Stimulated activated CD4-positive, alpha-beta T cell treated with anti-CD3 and anti-CD28 coated beads, Interleukin-1b, Interleukin-23, amount 100 ng/mL, for 4 hours (primary cell): ENCODE measurements around the gene CACNA1G.

ENCODE experiments used
- DNase-seq, 2 donors: peaks; one replicate each; pipeline ENCODE4 v3.0.0-alpha.2; 2020; ENCODE audit warnings: low read depth in 2 of 2

The CACNA1G gene

GRCh38 chr17:50548831-50549230 is 11.7 kb upstream of the CACNA1G start:
- no peak for DNase-seq

GRCh38 chr17:50549256-50549941 is 11.1 kb upstream of the CACNA1G start:
- DNase-seq, result no peak

GRCh38 chr17:50549969-50550368 is 10.5 kb upstream of the CACNA1G start:
- DNase-seq, result no peak

- DNase-seq, result no peak
Measured at GRCh38 chr17:50550661-50551432, 9.7 kb upstream of the CACNA1G start.

- DNase-seq, result no peak
Measured at GRCh38 chr17:50551433-50551815, 9.1 kb upstream of the CACNA1G start.

GRCh38 chr17:50551884-50552283 is 8.6 kb upstream of the CACNA1G start:
- no peak for DNase-seq

GRCh38 chr17:50554201-50554600 is 6.3 kb upstream of the CACNA1G start:
- no peak for DNase-seq

- no peak for DNase-seq
Measured at GRCh38 chr17:50556803-50557202, 3.7 kb upstream of the CACNA1G start.

- DNase-seq, result no peak
Measured at GRCh38 chr17:50557630-50558029, 2.9 kb upstream of the CACNA1G start.

- DNase-seq, result no peak
Measured at GRCh38 chr17:50558091-50558490, 2.4 kb upstream of the CACNA1G start.

- DNase-seq, result no peak
Measured at GRCh38 chr17:50558581-50558940, 2.0 kb upstream of the CACNA1G start.

GRCh38 chr17:50558941-50559614 is 1.4 kb upstream of the CACNA1G start:
- no peak for DNase-seq

GRCh38 chr17:50559674-50560184 is 786 bp upstream of the CACNA1G start:
- no peak for DNase-seq

- no peak for DNase-seq
Measured at GRCh38 chr17:50560931-50561745, 623 bp downstream of the CACNA1G start.

- no peak for DNase-seq
Measured at GRCh38 chr17:50561746-50562141, 1.2 kb downstream of the CACNA1G start.

- no peak for DNase-seq
Measured at GRCh38 chr17:50562242-50563091, 2.0 kb downstream of the CACNA1G start.

- no peak for DNase-seq
Measured at GRCh38 chr17:50563092-50563511, 2.6 kb downstream of the CACNA1G start.

GRCh38 chr17:50564916-50565315 is 4.4 kb downstream of the CACNA1G start:
- no peak for DNase-seq

GRCh38 chr17:50565402-50566350 is 5.2 kb downstream of the CACNA1G start:
- DNase-seq, result no peak

GRCh38 chr17:50566886-50567285 is 6.4 kb downstream of the CACNA1G start:
- no peak for DNase-seq
